NB4 (cell line): ENCODE data around the gene CD82.

ENCODE experiments used
- POLR2A ChIP-seq: IDR thresholded peaks from 2 replicates; pipeline ENCODE4 v1.6.1; 2011; ENCODE audit warnings: mild to moderate bottlenecking; ENCODE audit not compliant: insufficient read length; ENCODE audit errors: extremely low read depth
- TF ChIP-seq, protein P1 (sequence below): IDR thresholded peaks from one replicate; pipeline ENCODE4 v1.5.1; 2012; ENCODE audit warnings: low read depth, low read length

DNA sequence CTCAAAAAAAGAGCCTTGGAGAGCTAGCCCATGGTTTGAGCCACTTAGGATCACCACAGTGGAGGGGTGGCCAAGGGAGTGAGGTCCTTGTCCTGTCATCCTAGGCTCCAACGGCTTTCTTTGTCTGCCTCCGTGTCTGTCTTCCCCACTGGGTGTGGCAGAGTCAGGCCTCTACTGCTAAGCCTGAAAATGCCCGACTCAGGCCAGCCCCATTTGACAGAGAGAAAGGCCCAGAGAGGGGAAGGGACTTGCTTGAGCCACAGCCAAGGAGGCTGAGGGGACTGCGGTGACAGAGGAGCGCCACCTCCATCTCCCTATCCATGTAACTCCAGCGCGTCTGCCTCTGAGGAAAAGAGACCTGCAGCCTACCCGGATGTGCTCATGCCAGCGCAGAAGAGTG is 27.8 kb upstream of the CD82 start:
- TF ChIP-seq POLR2A = no peak
- TF ChIP-seq, protein P1, sequence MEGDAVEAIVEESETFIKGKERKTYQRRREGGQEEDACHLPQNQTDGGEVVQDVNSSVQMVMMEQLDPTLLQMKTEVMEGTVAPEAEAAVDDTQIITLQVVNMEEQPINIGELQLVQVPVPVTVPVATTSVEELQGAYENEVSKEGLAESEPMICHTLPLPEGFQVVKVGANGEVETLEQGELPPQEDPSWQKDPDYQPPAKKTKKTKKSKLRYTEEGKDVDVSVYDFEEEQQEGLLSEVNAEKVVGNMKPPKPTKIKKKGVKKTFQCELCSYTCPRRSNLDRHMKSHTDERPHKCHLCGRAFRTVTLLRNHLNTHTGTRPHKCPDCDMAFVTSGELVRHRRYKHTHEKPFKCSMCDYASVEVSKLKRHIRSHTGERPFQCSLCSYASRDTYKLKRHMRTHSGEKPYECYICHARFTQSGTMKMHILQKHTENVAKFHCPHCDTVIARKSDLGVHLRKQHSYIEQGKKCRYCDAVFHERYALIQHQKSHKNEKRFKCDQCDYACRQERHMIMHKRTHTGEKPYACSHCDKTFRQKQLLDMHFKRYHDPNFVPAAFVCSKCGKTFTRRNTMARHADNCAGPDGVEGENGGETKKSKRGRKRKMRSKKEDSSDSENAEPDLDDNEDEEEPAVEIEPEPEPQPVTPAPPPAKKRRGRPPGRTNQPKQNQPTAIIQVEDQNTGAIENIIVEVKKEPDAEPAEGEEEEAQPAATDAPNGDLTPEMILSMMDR = no peak
